HG02759 (cell line): ENCODE results near the gene CAV1.

Experiments used
- ATAC-seq: cut with Tn5 transposase; IDR thresholded peaks from one replicate; pipeline ENCODE4 v1.9.1; 2021; ENCODE audit warnings: mild to moderate bottlenecking, moderate library complexity; ENCODE audit not compliant: unreplicated experiment

Gene CAV1

DNA sequence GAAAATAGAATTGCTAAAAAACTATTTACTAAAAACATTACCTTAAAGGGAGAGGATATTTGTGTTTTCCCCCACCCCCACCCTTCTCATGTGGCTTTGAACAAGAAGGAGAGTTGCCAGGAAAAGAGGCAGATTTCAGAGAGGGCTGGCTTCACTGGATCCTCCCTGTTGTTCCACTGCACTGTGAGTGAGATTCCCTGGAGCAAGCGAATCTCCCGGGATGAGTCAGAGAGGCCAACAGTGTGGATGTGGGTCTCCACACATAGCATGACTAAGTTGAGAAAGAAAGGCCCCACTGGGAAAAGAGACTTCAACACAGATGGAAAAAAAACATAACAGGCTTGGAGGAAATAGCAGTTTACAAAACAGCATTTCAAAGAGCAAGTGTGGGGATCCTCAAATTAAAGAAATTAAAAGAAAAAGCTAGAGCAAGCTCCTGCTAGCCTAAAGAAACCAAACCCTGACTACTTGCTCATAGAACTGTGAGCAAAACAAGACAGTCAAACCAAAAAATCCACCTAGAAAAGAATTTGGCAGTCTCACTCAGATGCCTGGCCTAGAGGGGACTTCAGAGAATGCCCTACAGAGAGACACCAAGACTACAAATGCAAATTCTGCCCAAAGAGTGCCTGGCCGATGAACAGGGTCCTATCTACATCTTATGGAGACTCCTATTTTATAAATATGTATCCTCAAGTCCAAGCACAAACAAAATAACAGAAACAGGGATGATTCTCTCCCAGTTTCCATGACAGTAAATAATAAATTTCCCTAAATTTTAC, 3.4 kb downstream of the CAV1 start:
- no peak for ATAC-seq

DNA sequence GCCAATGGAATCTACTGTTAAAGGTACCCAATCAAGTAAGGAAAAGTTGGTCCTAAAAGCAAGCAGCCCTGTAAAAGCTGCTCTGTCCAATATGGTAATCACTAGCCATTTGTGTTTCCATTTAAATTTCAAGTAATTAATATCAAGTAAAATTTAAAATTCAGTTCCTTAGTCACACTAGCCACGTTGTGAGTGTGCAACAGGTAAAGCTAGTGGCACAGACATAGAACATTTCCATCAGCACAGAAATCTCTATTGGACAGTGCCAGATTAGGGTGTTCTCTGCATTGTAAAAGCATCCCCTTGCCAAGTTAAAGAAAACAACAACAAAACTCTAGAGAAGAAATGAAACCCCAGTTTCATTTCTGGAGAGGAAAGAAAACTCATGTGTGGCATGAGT, 4.4 kb downstream of the CAV1 start:
- no peak for ATAC-seq

DNA sequence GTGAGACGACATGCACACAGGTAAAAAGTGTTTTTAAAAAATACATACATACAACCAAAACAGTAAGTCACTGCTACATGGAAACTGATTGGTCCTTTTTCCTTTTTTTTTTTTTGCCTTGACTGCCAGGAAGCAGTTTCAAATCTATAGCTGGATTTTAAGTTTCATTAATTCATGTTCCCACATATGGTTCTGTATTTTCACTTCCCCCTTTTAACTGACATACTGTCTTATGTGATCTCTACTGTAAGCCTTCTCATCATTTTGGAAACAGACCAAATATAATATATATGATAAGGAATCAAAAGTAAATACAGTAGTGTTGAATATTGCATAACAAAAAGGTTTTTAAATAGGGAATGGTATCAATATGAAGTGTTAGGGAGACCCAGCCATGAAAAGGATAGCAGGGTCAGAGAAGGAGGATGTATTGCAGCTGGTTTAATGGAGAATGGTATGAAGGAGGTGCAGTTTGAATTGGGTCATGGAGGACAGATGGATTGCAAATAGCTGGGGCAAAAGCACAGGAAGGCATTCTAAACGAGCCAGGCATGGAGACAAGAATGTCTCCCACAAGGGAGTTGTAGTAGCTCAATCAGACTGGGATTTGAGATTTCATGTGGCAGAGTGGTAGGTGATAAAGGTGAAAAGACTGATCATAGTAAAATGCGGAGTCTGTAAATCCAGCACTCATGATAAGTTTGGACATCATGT, 5.4 kb downstream of the CAV1 start:
- ATAC-seq = no peak

DNA sequence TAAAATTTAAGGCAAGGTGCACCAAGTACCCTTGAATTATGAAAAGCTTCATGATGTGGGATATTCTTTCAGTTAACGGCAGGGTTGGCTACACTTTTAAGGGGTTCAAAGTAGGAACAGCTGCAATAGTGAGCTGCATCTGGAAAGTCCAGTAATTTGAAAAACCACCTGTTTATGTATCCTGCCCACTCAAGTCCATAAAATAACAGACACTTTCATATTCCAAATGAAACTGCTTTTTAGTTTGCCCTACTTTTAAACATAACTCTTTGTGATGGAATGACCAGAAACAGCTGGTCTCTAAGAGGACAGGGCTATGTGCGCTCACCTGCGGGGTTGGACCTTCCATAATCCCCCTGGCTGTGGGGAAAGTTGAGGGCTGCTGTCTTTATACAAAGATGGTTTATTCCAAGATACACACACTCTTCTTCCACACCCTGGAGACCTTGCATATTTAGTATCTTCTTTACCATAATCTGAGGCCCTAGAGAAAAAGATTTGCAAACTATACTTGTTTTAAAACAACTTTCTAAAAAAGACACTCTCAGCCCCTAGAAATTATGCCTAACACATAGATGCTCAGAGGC, 7.4 kb downstream of the CAV1 start:
- no peak for ATAC-seq

DNA sequence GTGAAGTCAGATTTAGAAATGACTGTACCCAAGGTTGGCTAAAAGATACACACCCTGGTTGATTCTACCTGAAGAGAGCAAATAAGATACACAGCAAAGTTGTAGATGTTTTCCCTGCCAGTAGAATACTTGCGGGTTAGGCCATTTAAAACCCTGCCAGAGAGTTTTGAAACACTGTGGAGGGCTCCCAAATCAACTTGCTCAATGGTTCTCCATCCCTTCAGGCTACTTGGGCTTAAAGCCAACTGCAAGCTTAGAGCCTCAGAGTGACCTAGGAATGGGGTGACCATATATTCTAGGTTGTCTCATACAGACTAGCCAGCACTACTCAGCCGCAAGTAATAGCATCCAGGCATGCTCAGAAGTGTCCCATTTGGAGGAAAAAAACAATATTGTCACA, 10.0 kb downstream of the CAV1 start:
- ATAC-seq = no peak

DNA sequence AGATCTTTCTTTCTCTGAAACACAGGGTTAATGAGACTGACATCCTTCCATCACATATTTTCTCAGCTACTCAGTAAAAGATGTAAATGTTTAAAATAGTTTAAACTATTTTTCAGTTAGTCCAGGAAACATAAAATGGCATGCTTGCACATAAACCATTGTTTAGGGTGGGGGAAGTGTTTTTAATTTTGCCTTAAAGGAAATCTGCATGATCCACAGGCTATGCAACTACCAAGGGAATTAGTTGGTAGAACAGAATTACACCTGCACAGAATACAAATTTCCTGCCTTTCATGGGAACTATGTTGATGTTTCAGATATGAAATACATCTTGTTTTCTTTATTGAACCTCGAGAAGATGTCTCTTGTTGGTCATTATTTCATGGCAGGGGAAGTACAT, 10.6 kb downstream of the CAV1 start:
- no peak for ATAC-seq

DNA sequence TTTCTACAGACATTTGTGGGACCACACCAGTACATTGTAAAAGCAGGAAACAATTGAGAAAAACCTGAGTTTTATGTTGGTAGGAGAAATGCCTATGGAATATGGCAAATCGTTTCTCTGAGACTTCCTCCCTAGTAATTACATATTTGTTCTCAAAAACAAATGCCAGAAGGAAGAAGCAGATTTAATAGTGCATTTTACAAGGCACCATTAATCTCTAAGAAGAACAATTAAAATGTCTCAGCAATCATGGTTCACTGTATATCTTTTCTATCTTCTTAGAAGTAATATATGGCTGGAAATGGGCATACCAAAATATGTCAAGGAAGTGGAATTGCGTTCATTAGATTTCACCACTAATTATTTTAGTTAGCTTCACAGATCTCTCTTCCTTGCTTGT, 13.3 kb downstream of the CAV1 start:
- ATAC-seq = no peak

DNA sequence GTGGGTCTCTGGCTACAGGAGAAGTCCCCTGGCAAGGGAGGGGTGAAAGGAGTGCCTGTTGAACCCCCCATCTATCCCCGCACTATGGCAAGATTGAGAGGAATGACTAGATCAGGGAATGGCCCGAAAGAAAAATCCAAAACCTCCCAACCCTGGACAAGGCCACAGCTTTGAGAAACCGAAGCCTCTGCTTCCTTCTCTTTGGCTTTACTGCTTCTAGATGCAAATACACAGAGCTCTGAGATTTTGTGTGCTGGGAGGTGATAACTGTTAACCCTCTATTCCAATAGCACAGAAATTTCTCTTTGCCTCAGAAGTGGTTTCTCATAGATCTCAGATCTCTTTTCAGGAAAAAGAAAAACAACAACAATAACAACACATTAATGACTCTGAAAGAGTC, 15.0 kb downstream of the CAV1 start:
- no peak for ATAC-seq

DNA sequence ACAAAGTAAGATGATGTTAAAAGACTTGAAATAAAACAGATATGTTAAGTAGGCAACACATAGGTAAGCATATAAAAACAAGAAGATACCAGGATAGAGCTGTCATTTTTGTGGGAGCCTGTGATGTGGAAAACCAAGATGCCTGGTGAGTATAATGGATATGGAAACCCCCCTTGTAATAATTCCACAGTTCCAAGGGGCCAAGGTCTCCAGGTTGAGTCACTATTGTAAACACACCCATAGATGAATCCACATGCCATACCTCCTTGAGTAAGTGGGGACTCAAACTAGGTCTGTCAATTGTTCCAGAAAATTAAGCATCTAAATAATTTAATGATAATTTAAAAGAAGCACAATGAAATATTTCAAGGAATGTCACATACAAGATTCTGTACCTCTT, 15.9 kb downstream of the CAV1 start:
- no peak for ATAC-seq

DNA sequence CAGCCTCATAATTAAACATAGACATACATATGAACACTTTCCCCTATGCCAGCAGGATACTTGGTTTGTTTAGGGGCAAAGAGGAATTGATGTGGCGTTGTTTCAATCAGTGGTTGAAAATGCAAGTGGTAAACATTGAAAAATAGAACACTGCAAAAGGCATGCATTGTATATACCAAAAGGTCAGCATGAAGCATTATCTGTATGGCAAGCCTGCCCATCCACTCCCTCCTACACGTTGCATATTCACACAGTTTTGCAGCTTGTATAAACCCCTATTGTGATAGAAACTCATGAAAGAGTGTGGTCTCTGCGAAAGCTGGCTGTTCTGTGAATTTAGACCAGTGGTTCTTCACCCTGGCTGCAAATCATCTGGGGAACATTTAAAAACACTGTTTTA, 17.1 kb downstream of the CAV1 start:
- ATAC-seq = no peak

DNA sequence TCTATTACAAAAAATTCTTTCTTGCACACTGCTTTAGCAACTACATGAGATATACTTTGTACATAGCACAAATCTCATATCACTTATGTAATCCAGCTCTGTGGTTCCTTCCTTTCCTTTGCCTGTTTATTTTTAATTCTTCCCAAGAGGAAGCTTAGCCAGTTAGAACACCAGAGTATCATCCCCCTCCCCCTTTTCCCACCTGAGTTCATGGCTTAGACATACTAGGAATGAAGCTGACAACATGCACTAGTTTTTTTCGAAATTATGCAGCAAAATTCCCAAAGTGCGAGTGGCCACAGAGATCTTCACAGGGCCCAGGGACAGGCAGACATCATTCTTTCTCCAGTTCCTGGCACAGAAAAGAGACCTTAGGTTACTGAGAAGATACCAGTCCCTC, 17.8 kb downstream of the CAV1 start:
- ATAC-seq = no peak

DNA sequence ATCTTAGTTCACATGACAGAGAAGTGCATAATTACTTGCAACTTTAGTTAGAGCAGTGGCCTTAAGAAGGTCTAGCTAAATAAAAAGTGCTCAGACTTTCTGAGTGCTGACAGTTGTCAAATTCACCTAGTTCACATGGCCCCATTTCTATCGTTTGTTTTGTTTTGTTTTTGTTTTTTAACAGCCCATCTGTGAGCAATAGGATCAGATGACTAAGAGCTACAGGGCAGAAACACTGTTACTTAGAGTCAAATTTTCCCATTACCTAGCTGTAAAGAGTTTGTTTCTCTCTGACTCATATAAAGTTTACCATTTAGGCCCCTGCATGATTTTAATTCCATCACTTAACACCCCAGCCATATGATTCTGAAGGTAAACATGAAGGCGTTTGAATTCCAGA, 18.8 kb downstream of the CAV1 start:
- ATAC-seq = no peak

DNA sequence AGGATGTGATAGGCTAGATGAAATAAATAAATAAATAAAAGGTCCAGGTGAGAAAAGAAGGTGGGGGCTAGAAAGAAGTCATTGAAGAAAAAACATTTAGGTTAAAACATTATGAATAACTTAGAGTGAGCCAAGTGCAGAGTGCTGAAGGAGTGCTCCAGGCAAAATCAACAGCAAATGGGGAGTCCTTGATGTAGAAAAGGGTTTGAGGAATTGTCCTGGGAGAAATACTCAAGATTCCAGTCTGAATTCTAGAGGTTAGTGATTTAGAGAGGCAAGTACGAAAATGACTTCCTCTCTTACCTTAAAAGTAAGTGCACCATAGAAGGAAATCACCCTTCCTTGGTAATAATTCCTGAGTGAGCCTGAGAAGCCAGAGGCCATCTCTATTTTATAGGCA, 19.7 kb downstream of the CAV1 start:
- ATAC-seq = no peak

DNA sequence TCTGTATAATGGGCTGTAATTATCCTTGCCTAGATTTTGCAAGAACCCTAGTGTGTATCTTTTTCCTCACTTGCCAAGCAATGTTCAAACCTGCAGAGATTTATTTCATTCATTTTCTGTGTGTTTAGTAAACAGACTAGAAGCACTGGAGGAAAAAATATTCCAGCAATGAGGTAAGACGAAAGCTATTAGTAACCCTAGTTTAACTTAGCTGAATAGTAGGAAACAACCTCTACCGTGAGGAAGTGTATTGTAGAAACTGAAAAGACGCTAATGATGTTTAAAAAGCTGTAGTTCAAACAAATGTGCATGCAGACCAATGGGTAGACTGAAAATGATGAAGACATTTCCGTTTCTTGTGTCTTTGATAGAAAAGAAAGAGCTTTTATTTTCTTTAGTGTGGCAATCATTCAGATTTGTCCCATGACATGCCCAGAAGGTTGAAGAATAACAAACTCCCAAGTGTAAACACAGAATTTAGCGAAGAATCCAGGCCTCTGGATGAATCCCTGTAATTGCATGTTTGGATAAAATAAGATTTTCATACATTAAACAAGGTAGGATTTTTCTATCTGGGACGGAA, 20.7 kb downstream of the CAV1 start:
- no peak for ATAC-seq

DNA sequence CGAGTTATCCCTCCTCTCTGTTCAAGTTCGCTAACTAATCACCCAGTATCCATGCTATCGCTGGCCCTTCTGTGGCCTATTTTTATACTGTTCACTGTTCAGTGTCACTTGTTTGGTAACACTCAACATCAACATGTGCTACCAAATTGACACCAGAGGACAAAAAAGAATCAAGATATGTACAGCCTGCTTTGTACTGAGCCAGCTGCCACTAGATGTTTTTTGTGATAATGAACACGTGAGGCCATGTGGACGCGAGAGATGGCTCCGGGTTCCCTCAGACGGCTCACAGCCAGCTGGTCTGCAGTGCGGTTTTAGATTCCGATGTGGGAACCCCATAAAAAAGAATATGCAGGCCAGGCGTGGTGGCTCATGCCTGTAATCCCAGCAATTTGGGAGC, 21.2 kb downstream of the CAV1 start:
- no peak for ATAC-seq

DNA sequence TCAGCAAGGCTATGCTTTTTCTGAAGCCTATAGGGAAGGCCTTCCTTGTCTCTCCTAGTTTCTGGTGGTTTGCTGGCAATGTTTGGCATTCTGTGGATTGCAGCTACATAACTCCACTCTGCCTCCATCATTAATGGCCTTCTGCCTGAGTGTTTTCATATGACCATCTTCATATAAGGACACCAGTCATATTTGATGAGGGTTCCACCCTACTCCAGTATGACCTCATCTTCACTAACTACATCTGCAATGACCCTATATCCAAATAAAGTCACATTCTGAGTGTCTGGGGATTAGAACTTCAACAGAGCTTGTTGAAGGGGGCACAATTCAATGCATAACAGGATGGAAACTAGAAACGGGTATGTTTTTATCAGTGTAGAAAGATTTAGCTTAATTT, 22.1 kb downstream of the CAV1 start:
- no peak for ATAC-seq

DNA sequence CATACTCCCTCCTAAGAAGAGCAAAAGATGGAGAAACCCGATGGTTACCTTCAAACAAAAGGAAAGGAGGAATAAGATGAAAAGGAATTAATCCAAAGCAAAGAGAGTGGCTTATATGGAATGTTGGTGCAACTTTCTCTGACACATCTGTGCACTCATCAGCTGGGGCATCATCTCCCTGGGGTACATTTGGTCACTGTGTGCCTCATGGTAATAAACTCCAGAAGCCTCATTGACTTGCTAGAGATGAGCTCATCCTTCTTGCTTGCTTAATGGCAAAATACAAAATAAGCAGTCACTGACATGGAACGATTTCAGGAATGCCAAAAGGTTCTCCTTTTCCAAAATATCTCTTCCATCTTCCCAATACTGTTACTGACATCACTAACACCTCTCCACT, 22.5 kb downstream of the CAV1 start:
- ATAC-seq = no peak

DNA sequence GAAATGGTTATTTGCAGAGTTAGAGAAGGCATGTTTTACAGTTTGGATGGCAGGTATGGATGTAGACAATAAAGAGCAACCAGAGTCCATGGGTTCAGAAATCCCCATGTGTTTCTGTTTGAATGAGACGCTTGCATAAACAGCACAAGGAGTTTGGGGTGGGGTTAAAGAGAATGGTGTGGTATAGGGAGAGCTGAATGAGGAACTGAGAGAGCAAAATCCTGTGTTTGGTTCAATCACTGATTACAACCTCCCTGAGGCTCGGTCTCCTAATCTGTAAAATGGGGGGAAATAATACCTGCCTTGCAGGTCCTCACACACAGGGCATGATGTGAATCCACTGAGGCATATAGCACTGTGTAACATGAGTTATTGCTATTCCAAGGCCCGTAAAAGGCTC, 23.7 kb downstream of the CAV1 start:
- ATAC-seq = peak; percentile 83

DNA sequence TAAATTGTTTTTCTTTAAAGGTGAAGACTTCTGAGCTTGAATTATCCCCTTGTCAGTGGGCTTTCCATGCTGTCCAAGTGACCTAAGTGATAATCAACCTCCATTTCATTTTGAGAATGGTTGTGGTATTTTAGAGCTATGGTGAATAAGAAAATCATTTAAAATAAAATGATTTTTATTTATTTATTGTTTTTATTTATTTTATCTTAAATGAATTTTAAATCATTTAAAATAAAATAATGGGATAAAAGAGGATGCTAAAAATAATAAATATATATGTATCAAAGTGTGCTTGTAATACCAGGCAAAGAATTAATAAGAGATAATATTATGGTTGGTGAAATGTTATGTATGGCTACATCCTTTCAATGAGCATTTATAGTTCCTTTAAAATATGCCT, 24.5 kb downstream of the CAV1 start:
- ATAC-seq = no peak

DNA sequence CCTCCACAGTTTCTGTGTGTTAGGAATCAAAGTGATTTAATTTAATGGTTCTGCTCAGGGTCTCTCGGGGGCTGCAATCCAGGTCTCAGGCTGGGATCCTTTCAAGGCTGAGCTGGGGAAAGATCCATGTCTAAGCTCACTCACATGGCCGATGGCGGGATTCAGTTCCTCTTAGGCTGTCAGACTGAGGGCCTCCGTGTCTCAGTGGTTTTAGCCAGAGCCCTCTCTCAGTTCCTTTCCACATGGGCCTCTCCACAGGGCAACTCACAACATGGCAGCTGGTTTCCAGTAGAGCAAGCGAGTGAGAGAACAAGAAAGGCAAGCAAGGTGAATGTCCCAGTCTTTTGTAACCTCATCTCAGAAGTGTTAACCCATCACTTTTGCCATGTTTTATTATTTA, 26.9 kb downstream of the CAV1 start:
- ATAC-seq = no peak

DNA sequence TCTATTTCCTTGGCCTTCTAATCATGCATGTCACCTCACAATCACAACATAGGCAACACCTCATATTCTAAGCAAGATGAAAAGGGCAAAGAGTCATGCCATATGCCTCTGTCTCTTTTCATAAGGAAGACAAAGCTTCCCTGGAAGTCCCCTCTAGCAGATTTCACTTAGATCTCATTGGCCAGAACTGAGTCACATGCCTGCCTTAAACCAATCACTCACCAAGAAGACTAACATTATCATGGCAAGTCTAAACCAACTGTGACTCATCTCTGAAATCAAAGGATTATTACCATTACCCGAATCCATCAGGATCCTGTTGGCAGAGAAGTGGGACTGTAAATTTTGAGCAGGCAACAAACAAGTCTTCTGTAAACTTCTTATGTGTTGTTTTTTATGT, 27.8 kb downstream of the CAV1 start:
- ATAC-seq = no peak
